Measurements from ENCODE around the gene BORCS5.
"Not testable (repeated sequence)": the region's sequence is repeated elsewhere in the genome, so short reads cannot be mapped to it uniquely, and the experiment has no call there.

BORCS5 gene

DNA sequence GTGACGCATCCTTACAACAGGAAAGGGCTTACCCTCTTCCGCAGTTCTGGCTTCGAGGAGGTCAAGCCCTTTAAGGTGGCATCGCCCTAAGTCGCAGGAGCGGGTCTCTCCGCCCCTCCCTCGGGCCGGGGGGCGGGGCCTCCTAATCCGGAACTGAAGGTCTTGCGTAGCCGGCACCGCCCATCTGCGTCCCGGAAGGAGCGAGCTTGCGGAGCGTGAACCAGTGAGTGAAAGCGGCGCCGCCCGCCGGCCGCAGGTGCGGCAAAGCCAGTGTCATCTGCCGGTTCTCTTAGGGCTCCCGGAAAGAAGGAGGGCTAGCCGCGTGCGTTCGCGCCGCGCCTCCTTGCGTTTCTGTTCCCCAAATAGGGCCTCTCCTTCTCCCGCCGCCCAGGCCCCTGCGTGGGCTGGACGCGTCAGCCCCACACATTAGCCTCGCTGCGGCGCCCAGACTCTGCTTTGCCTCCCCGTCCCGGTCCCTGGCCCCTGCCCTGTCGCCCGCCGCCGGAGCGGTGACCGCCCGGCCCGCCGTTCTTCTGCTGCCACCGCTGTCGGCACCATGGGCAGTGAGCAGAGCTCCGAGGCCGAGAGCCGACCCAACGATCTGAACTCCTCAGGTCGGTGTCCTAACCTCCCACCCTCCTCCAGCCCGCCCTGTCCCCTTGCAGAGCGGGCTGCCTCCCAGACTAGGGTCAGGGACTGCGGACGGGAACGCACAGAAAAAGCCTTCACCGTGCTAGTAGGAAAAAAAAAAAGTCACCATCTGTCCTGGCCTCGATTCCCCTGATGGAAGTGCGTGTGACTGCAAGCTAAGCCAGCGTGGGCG is at the start of gene BORCS5:
BORCS5 (plus strand) TSS at position 183 of the 823 bp plus-strand sequence; CDS start at position 557, 374 bp downstream.
- peak; percentile 93 for DNase-seq (ENCODE audit: low spot score)

DNA sequence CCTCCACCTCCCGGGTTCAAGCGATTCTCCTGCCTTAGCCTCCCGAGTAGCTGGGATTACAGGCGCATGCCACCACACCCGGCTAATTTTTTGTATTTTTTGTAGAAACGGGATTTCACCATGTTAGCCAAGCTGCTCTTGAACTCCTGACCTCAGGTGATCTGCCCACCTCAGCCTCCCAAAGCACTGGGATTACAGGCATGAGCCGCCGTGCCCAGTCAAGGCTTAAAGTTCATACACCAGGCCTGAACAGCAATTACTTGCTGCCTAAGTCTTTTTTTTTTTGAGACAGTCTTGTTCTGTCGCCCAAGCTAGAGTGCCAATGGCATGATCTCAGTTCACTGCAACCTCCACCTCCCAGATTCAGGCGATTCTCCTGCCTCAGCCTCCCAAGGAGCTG is 46.2 kb upstream of the BORCS5 start:
- not testable (repeated sequence) for DNase-seq (ENCODE audit: low spot score)

DNA sequence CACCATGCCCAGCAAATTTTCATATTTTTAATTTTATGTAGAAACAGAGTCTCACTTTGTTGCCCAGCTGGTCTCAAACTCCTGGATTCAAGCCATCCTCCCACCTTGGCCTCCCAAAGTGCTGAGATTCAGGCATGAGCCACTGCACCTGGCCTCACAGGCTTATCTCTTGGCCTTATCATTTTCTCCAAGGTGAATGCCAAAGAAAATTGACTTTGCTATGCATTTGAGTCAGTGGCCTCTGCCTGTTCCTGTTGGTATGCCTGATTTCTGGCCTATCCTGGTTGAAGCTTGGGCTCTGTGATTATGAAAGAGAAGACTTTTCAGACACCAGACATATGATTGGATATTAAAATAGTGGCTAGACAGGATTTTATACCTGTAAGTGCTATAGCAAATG is 41.0 kb upstream of the BORCS5 start:
- DNase-seq (ENCODE audit: low spot score) = no peak

DNA sequence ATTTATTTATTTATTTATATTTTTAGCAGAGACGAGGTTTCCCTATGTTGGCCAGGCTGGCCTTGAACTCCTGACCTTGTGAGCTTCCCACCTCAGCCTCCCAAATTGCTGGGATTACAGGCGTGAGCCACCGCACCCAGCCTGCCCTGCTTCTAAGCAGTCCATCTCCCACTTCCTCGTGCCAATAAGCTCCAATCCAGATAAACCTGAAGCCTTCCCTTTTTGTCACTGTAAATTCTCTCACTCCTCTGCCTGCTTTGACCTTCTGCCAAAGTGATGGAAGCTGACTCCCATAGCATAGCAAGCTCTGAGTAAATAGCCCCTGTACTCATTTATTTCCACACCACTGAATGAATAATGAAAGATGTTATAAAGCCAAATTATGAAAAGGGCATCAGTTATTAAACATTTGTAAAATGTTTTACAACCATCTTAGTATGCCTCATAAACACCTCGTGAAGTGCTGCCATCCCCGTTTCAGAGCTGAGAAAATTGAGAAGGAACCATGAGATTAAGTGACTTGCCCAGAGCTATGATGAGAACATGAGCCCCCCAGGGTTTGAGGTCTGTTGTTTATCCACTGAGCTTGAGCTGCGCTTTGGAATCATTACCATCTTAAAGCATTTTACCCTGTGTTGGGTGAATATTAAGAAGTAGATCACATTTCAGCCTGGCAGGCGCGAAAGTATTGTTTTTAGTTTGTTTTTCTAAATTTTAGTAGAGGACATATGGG is 37.3 kb upstream of the BORCS5 start:
- no peak for DNase-seq (ENCODE audit: low spot score)

DNA sequence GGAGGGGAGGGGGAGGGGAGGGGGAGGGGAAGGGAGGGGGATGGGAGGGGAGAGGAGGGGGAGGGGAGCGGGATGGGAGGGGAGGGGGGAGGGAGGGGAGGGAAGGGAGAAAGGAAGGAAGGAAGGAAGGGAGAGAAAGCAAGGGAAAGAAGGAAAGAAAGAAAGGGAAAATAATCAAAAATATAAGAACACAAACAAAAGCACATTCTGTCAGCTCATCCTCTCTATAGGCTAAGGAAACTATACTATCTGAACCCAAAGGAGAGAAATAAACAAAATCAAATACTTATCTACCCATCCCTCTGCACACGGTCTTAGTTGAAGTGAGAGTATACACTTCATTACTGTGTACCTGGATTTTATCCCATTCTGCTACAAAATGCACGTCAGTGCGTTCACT is 33.8 kb upstream of the BORCS5 start:
- DNase-seq (ENCODE audit: low spot score) = no peak

DNA sequence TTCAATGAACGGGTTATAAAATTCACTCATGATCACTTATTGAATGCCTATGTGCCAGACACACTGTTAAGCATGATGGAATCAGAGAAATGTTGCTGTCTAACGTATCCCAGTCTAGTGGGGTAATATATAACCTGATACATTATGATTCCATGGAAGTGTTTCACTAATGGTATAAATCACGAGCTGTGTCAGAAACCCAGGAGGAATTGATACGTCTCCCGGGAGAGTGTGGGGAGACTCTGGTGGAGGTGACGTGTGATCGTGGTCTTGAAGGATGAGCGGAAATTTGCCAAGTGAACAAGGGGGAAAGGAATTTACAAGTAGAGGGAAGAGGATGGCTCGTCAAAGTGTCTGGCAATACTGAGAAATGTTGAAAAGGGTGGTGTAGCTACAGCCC is 33.3 kb upstream of the BORCS5 start:
- DNase-seq (ENCODE audit: low spot score) = no peak

DNA sequence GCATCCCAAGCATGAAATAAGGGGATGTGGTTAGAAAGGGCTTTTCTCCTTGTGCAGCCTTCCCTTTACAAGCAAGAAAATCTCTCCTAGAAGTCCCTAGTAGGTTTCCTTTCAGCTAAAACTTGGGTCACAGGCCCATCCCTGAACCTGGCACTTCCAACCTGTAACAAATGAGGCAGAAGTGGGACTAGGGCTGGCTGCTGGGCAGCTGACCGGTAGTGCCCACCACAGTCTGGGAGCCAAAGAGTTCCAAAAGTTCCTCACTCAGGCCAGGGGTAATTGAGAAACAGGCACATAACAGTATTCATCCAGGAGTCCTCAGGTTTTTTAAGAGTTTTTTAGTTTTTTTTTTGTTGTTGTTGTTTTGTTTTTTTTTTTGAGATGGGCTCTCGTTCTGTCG is 30.6 kb upstream of the BORCS5 start:
- DNase-seq (ENCODE audit: low spot score) = no peak

DNA sequence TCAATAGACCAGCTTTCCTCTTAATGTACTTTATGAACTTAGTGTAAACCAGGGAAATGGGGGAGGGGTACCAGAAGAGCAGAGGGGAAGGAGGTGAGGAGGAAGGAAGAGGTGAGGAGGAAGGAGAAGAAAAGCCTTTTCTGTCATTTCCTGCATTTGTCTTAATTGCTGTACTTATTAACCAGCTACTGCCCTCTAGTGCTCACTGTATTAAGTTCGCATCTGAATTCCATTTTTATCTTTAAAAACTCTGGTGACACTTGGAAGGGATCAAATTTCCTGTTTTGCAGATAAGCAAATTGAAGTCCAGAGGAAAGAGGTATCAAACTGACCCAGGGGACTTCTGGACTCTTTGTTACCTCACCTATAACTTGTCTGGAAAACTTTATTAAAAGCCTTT is 29.1 kb upstream of the BORCS5 start:
- DNase-seq (ENCODE audit: low spot score) = peak; percentile 60

DNA sequence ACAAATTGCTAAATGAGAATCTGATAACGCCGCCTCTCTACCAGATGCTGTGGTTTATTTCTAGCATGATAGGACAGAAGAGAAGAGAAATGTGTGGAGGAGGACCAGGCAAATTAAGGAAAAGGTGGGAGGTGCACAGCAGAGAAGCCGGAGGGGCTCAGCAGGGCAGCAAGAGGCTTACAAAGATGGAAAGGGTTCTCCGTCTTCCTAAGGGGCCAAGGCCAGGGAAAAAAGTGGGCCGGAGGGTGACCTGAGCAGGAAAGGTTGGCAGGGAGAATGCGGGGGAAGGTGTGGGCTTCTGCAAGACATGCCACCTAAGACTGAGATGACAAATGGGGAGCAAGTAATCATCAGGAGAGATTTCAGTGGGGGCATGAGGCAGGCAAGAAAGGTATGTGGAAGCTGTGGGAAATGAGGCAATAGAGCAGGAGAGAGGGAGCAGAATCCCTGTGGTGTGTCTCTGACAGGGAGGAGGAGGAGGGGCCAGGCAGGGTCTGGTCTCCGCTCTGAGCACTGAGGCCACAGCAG is 25.6 kb upstream of the BORCS5 start:
- DNase-seq (ENCODE audit: low spot score) = no peak

DNA sequence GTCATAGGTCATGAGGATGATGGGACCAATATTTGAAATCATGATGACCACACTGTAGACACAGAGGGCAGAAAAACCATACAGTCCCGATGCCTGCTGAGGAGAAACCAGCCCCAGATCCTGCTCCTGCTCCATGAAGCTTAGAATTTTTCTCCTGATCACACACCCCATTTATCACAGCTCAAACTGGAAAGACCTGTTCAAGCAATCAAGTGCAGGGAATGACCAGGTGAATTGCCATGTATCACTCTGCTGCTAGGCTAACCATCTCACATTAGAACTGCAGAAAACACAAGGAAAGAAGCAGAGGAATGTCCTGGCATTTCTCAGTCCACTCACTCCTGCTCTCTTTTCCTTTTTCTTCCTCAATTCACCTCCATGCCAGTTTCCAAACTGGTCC is 25.0 kb upstream of the BORCS5 start:
- no peak for DNase-seq (ENCODE audit: low spot score)

DNA sequence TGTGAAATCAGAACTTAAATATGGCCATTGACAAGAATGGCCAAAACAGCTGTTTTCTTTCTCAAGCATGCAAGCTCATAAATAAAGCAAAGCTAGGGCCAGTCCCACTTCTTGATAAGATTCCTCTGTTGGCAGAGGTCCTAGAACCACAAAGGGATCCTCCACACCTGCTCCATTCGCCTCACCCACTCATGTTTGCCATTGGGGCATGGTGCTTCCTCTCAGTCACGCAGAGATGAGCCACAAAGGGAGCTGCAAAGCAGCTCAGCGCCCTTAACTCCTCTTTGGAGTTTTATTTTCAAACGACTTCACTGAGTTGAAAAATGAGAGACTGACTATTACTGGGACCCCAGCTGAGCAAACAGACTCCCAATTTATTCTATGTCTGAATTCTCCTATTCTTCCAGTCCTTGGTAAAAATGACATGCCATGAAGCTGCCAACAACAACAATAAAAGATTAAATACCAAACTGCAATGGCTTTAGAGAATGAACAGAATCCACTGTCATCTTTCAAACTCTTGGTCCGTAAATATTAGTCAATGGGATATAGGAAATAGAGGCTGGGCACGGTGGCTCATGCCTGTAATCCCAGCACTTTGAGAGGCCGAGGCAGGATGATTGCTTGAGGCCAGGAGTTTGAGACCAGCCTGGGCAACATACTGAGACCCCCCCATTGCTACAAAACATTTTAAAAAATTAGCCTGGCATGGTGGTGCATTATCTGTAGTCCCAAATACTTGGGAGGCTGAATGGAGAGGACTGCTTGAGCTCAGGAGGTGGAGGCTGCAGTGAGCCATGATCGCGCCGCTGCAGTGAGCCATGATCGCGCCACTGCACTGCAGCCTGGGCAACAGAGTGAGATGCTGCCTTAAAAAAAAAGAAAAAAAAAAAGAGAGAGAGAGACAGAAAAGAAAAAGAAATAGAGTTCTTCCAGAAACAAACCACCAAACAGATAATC is 23.2 kb upstream of the BORCS5 start:
- no peak for DNase-seq (ENCODE audit: low spot score)

DNA sequence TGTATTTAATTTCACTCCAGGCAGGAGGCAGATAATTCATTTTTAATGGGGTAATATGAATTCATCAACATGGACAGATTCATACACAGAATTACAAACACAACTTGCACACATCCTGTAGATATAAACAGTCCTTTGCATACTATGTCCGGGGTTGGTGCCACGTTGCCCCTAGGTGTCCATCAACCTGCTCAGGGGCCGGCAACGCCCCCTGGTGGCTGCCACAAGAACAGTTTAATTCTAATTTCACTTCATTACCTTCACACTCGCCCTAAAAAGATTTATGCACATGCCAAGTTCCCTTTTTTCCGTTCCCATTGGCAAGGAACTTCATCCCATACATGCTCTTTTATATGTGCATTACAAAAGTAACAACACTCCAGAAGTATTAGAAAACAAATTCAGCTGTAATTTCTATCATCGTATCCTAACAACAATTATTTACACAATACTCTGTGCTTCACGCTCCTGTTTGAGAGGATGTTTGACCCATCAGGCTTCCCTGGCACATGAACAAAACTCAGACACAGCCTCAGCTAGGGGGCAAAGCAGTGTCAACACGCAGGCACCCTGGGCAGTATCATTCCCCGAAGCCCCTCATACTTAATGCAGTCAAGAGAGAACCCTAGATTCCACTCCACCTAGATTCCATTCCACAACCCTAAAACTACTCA is 22.4 kb upstream of the BORCS5 start:
- peak; percentile 68 for DNase-seq (ENCODE audit: low spot score)

DNA sequence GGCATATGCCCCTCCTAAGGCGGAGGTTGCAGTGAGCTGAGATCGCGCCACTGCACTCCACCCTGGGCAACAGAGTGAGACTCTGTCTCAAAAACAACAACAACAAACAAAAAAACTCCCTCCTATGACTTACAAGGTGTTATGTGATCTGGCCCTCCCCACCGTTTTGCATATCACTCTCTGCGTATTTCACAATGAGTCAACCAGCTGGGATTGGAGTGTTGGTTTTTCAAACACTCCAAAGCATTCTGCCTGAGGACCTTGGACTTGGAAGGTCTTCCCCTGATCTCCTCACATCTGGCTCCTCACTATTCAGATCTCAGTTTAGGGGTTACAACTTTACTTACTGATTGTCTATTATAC is 20.8 kb upstream of the BORCS5 start:
- no peak for DNase-seq (ENCODE audit: low spot score)

DNA sequence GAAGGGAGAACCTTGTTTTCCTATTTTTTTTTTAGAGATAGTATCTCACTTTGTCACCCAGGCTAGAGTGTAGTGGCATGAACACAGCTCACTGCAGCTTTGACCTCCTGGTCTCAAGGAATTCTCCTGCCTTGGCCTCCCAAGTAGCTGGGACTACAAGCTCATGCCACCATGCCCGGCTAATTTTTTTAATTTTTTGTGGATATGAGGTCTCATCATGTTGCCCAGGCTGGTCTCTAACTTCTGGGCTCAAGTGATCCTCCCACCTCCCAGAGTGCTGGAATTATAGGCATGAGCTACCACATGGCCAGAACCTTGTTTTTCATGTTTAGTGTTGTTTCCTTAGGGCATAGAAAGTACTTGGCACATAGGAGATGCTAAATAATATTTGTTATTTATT is 20.4 kb upstream of the BORCS5 start:
- no peak for DNase-seq (ENCODE audit: low spot score)

DNA sequence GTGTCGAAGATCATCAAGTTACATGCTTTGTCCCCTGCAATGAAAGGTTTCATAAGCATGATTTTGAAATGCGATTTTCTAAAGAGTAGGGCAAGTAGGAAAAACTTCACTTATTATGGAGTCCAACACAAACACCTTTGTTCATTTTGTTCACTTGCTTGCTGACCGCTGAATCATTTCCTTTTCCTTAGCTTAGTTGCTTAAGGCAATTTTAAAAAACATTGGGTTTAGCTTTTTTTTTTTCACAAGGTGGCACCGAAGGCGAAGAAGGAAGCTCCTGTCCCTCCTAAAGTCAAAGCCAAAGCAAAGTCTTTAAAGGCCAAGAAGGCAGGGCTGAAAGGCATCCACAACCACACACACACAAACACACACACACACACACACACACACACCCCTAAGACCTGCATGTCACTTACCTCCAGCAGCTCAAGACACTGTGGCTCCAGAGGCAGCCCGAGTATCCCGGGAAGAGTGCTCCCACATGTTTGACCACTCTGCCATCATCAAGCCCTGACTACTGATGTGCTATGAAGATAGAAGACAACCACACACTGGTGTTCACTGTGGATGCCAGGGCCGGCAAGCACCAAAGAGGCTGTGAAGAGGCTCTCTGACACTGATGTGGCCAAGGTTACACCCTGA is 18.2 kb upstream of the BORCS5 start:
- no peak for DNase-seq (ENCODE audit: low spot score)

DNA sequence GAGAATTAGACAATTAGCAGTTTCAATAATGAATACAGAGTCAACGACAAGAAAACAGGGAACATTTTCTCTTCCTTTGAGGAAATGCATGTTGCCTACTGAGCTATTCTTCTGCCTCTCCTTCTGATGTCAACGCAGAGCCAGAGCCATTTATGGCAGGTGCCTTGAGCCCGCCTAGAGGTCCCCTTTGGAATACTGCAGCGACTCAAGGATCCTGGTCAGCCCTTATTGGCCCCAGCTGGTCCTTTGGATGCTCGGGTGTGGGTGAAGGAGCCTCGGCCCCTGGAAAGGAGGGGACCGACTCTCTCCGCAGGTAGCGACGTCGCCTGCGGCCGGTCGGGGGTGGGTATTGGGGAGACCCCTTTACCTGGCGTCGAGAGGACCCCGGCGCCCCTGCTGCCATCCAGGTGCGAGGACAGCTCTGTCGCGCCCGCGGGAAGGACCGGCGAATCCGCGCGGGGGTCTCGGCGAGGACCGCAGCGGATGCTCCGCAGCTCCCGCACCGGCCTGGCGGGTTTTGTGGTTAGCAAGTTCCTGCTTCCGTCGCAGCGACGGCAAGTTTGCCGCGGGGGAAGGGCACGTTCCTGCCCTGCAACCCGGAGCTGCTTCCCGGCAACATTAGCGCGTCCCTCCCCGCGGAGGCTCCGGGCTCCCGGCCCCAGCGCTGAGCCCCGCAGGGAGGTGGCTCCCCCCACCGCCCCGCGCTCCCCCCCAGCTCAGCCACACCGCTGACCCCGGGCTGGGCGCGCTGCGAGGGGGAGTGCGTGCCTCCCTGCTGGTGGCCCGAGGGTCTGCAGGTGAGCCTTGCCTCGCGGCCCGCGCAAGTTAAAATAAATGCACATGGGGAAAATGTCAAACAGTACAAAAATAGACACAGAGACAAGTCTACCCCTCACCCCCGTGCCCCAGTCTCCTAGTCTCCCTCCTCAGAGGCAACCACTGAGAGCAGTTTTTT is 6.9 kb upstream of the BORCS5 start, which contains the start of gene MANSC1:
MANSC1 (minus strand) TSS at position 532 of the 955 bp plus-strand sequence. CDS start 6,928 bp downstream, outside the sequence.
- DNase-seq (ENCODE audit: low spot score) = peak; percentile 75

DNA sequence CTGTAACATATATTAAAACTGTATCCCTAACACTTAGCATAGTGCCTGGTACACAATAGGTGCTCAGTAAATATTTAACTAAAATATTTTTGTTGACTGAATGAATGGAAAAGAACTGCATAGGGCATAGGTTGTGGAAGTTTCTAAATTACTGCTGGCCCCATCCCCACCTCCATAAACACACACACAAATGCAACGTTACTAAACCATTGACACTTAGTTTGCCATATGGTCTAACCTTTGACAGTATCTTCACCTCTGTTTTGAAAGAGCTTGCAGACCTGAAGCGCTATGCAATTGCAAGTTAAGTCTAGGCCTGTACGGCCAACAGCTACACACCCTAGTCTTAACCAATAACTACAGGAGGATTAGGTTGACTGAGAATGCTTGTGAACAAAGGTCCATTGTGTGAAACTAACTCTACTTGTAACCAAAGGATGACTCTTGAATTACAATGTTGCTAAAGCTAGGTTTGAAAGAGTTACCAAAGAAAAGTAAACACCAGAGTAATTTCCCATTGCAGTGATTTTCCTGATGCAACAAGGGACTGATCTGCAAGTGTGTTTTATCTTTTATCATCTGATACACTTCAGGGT is 5.9 kb upstream of the BORCS5 start:
- DNase-seq (ENCODE audit: low spot score) = no peak

DNA sequence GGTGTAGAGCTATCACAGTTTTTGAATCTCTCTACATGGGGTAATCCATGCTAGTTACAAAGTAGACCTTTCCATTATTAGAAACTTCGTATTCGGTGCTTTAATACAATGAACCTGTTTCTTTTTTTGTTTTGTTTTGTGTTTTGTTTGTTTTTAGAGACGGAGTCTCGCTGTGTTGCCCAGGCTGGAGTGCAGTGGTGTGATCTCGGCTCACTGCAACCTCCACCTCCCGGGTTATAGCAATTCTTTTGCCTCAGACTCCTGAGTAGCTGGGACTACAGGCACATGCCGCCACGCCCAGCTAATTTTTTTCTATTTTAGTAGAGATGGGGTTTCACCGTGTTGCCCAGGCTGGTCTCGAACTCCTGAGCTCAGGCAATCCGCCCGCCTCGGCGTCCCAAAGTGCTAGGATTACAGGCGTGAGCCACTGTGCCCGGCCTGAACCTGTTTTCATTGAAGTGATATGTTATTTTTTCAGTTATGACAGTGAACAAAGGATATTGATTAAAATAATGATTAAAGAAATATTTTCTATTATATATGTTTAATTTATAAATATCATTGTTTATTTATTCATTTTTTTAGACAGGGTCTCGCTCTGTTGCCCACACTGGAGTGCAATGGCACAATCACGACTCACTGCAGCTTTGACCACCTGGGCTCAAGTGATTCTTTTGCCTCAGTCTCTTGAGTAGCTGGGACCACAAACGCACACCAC is 5.3 kb upstream of the BORCS5 start:
- DNase-seq (ENCODE audit: low spot score) = not testable (repeated sequence)

DNA sequence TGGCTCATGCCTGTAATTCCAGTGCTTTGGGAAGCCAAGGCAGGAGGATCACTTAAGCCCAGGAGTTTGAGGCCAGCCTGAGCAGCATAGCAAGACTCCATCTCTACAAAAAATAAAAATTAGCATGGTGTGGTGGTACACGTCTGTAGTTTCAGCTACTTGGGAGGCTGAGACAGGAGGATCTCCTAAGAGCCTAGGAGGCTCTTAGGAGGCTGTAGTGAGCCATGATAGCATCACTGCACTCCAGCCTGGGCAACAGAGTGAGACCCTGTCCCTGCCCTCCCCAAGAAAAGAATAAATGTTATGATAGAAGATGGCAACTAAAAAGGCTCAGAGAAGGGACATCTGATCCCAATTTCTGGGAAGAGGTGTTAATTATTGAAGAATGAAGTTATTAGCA is 3.6 kb upstream of the BORCS5 start:
- DNase-seq (ENCODE audit: low spot score) = no peak

Measured in AG08396 (cell line).